SK-N-SH (cell line): ENCODE results near the gene ZDHHC21. TPM values are rescaled to one million over a fixed set of nuclear protein-coding genes. Genes with fewer than 3 reads are reported as not detected.

Source experiments
- CTCF ChIA-PET: fragments of 300-600, 350-600 bp; formaldehyde crosslinking; extraction: SDS; loops from one replicate; lab custom pipeline; 2021; lab: Yijun Ruan, JAX
- POLR2A ChIA-PET: fragments of 350-600 bp; sonication (Branson Sonifier 250); formaldehyde crosslinking; extraction: SDS; loops from one replicate; lab custom pipeline; 2020; ENCODE audit warnings: antibody characterized with exemption, inconsistent platforms; lab: Yijun Ruan, JAX
- DNase-seq: peaks from one replicate; pipeline ENCODE4 v3.0.0; 2012
- H2AFZ ChIP-seq: fragments of 200-600 bp; sonication (generic); 2 replicates; pipeline ENCODE4 v1.8.1; 2016; ENCODE audit warnings: antibody characterized with exemption, mild to moderate bottlenecking, low read depth
- H3F3A ChIP-seq: fragments of 200-600 bp; sonication (generic); replicated peaks from 2 replicates; pipeline ENCODE3; 2016; ENCODE audit warnings: antibody characterized with exemption, mild to moderate bottlenecking; ENCODE audit not compliant: insufficient read depth
- H3K27ac ChIP-seq, 2 experiments: fragments of 200-500 bp in 1 of 2; fragments of 200-600 bp in 1 of 2; sonication (Bioruptor generic) in 1 of 2; sonication (generic), shearing (Covaris generic) in 1 of 2; 2 replicates each; pipeline versions ENCODE4 v1.5.1 to v1.6.1; 2014 to 2016; ENCODE audit warnings: low read depth in 2 of 2, inconsistent platforms in 1 of 2, low read length in 1 of 2, mild to moderate bottlenecking in 1 of 2, mixed read lengths in 1 of 2
- H3K27me3 ChIP-seq: fragments of 200-600 bp; sonication (generic), shearing (Covaris generic); 2 replicates; pipeline ENCODE4 v1.6.1; 2016; ENCODE audit warnings: mixed run types; ENCODE audit not compliant: insufficient read depth
- H3K36me3 ChIP-seq, 2 experiments: fragments of 200-500 bp in 1 of 2; fragments of 200-600 bp in 1 of 2; sonication (Bioruptor generic) in 1 of 2; sonication (generic) in 1 of 2; replicated peaks in 1 of 2; 2 replicates each; pipeline versions ENCODE3 to v1.5.1; 2014 to 2016; ENCODE audit warnings: low read length in 1 of 2, mild to moderate bottlenecking in 1 of 2; ENCODE audit not compliant: insufficient read depth in 2 of 2, control insufficient read depth in 1 of 2
- H3K4me1 ChIP-seq, 2 experiments: fragments of 200-500 bp in 1 of 2; fragments of 200-600 bp in 1 of 2; sonication (Bioruptor generic) in 1 of 2; sonication (generic), shearing (Covaris generic) in 1 of 2; 2 replicates each; pipeline versions ENCODE4 v1.5.1 to v1.6.1; 2014 to 2016; ENCODE audit warnings: low read depth in 1 of 2, low read length in 1 of 2, mixed run types in 1 of 2; ENCODE audit not compliant: insufficient read depth in 2 of 2, control insufficient read depth in 1 of 2
- H3K4me2 ChIP-seq: fragments of 200-600 bp; sonication (generic), shearing (Covaris generic); 2 replicates; pipeline ENCODE4 v1.6.1; 2017; ENCODE audit warnings: mixed run types
- H3K4me3 ChIP-seq, 2 experiments: fragments of 200-500 bp in 1 of 2; fragments of 200-600 bp in 1 of 2; sonication (Bioruptor generic) in 1 of 2; sonication (generic), shearing (Covaris generic) in 1 of 2; 2 replicates each; pipeline versions ENCODE4 v1.5.1 to v1.8.1; 2014 to 2016; ENCODE audit warnings: low read depth in 2 of 2, inconsistent platforms in 1 of 2, low read length in 1 of 2, mild to moderate bottlenecking in 1 of 2, mixed read lengths in 1 of 2, moderate library complexity in 1 of 2
- H3K79me2 ChIP-seq: fragments of 200-600 bp; sonication (generic); 2 replicates; pipeline ENCODE4 v1.8.1; 2017; ENCODE audit warnings: mild to moderate bottlenecking; ENCODE audit not compliant: insufficient read depth
- H3K9ac ChIP-seq: fragments of 200-600 bp; sonication (generic); 2 replicates; pipeline ENCODE4 v1.6.1; 2017; ENCODE audit warnings: mixed run types
- H3K9me2 ChIP-seq: fragments of 200-600 bp; sonication (generic); 2 replicates; pipeline ENCODE4 v1.6.1; 2017; ENCODE audit warnings: mixed run types
- H3K9me3 ChIP-seq: fragments of 200-600 bp; sonication (generic); 2 replicates; pipeline ENCODE4 v1.6.1; 2017; ENCODE audit warnings: mixed run types, mild to moderate bottlenecking, moderate library complexity
- H4K20me1 ChIP-seq: fragments of 200-600 bp; sonication (generic); 2 replicates; pipeline ENCODE4 v1.6.1; 2017; ENCODE audit warnings: mild to moderate bottlenecking, mixed run types; ENCODE audit not compliant: insufficient read depth
- CHD2 ChIP-seq: fragments of 150-350 bp; IDR thresholded peaks from 2 replicates; pipeline ENCODE4 v1.6.1; 2018; ENCODE audit warnings: low read length; ENCODE audit not compliant: partially characterized antibody
- ELF1 ChIP-seq: IDR thresholded peaks from 2 replicates; pipeline ENCODE4 v1.4.0; 2012
- FOSL2 ChIP-seq: IDR thresholded peaks from 2 replicates; pipeline ENCODE4 v1.4.0; 2012; ENCODE audit warnings: low read depth, mild to moderate bottlenecking, moderate library complexity, borderline replicate concordance
- FOXJ3 ChIP-seq: sonication (generic); formaldehyde crosslinking; IDR thresholded peaks from 2 replicates; pipeline ENCODE4 v1.5.1; 2020; ENCODE audit warnings: mild to moderate bottlenecking, missing genetic modification reagents
- GATA2 ChIP-seq: sonication (generic); formaldehyde crosslinking; IDR thresholded peaks from 2 replicates; pipeline ENCODE4 v1.5.0; 2020; ENCODE audit warnings: mild to moderate bottlenecking, missing genetic modification reagents
- JUND ChIP-seq: IDR thresholded peaks from 2 replicates; pipeline ENCODE4 v1.4.0; 2012
- MEF2A ChIP-seq: IDR thresholded peaks from 2 replicates; pipeline ENCODE4 v1.4.0; 2012; ENCODE audit warnings: low read depth, borderline replicate concordance
- NFIC ChIP-seq: IDR thresholded peaks from 2 replicates; pipeline ENCODE4 v1.4.0; 2012; ENCODE audit warnings: borderline replicate concordance
- NRF1 ChIP-seq: IDR thresholded peaks from 2 replicates; pipeline ENCODE4 v1.6.1; 2012; ENCODE audit warnings: low read depth, mild to moderate bottlenecking, low read length
- POLR2AphosphoS5 ChIP-seq: IDR thresholded peaks from 2 replicates; pipeline ENCODE4 v1.6.1; 2012; ENCODE audit warnings: low read depth, low read length
- RAD21 ChIP-seq: IDR thresholded peaks from 2 replicates; pipeline ENCODE4 v1.6.1; 2012; ENCODE audit warnings: mild to moderate bottlenecking, low read length
- TCF12 ChIP-seq: IDR thresholded peaks from 2 replicates; pipeline ENCODE4 v1.4.0; 2012
- TEAD4 ChIP-seq: IDR thresholded peaks from 2 replicates; pipeline ENCODE4 v1.4.0; 2012; ENCODE audit warnings: mild to moderate bottlenecking, borderline replicate concordance; ENCODE audit not compliant: insufficient read depth
- WGBS: methylation state at CpG from one replicate; pipeline ENCODE4 v1.1.6; 2017; ENCODE audit warnings: low lambda C conversion rate; 5-methylcytosine and 5-hydroxymethylcytosine counted together
- polyA plus RNA-seq, 3 experiments: library from polyadenylated mRNA; depleted of rRNA; stranded (reverse); fragments of >200 nt; gene quantifications; 2 replicates each; pipeline ENCODE4 v1.2.3, GENCODE V29; 2012
- TF ChIP-seq, protein P1 (sequence below): IDR thresholded peaks from 2 replicates; pipeline ENCODE4; 2012
- TF ChIP-seq, protein P2 (sequence below): fragments of 200-600 bp; sonication (generic); IDR thresholded peaks from 2 replicates; pipeline ENCODE4 v1.6.1; 2017; ENCODE audit warnings: antibody characterized with exemption, mild to moderate bottlenecking, moderate library complexity
- TF ChIP-seq, protein P3 (sequence below): fragments of 150-350 bp; IDR thresholded peaks from 2 replicates; pipeline ENCODE4 v1.6.1; 2017; ENCODE audit warnings: antibody characterized with exemption, low read length, low read depth, borderline replicate concordance
- TF ChIP-seq, protein P4 (sequence below): IDR thresholded peaks from 2 replicates; pipeline ENCODE4 v1.6.1; 2012; ENCODE audit warnings: mild to moderate bottlenecking, low read depth, low read length, moderate library complexity
- TF ChIP-seq, protein P5 (sequence below): IDR thresholded peaks from 2 replicates; pipeline ENCODE4 v1.4.0; 2012; ENCODE audit warnings: low read depth, borderline replicate concordance

The ZDHHC21 gene
- polyA plus RNA-seq, 1 of the 3 experiments (the other 2 are of a cell fraction) = 2.9 TPM

DNA sequence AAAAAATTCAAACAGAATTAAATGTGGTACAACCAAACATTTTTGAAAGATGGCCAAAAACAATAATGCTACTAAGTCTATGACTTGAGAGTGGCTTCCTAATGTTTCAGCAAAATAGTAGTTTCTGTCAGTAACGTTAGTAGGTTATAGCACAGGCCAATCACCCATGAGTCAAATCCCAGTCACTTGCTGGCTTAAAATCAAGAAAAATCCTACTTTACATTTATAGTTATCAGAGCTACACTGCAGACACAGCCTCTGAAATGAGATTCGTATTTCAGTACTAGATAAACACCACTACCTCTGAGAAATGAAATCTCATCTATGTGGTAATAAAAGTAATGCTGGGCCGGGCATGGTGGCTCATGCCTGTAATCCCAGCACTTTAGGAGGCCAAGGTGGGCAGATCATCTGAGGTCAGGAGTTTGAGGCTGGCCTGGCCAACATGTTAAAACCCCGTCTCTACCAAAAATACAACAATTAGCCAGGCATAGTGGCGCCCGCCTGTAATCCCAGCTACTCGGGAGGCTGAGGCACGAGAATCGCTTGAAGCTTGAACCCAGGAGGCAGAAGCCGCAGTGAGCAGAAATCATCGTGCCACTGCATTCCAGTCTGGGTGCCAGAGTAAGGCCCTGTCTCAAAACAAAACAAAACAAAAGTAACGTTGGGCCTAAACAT is 6.1 kb downstream of the ZDHHC21 start:
- Histone ChIP-seq H3K36me3 (peaks cover 15 to 19% of the 10 kb centered on the region in 2 experiments), H3K4me1 (peaks cover 5 to 11% of the 10 kb centered on the region in 2 experiments; a peak in 2 of 4 replicates), H3K27ac (peak overlapping the region in 1 of 2 experiments; percentile 63; a peak in 2 of 4 replicates), H4K20me1 (peaks cover 6% of the 10 kb centered on the region; the same call in 1 of the 2 replicates), H3K27me3 (no peaks in the 10 kb centered on the region), H3K79me2 (peaks cover 20% of the 10 kb centered on the region), H3K9me2 (no peaks in the 10 kb centered on the region), H3K9me3 (no peaks in the 10 kb centered on the region), H3K4me3 (no peak overlapping the region; a peak in 1 of 4 replicates), H3F3A (peaks cover 23% of the 10 kb centered on the region), H2AFZ (no peak overlapping the region), H3K4me2 (0 out of 2 replicates have a peak overlapping the region, but pooled peaks have one; percentile 29), H3K9ac (no peak overlapping the region)
- ChIA-PET POLR2A (no interaction called here), CTCF (interaction anchor here (1.4 to 2.9 kb wide), 2 partner anchors 12 to 81 kb away, joined by 3 to 10 read pairs; no protein-coding TSS in a partner anchor)
- TF ChIP-seq, protein P1, sequence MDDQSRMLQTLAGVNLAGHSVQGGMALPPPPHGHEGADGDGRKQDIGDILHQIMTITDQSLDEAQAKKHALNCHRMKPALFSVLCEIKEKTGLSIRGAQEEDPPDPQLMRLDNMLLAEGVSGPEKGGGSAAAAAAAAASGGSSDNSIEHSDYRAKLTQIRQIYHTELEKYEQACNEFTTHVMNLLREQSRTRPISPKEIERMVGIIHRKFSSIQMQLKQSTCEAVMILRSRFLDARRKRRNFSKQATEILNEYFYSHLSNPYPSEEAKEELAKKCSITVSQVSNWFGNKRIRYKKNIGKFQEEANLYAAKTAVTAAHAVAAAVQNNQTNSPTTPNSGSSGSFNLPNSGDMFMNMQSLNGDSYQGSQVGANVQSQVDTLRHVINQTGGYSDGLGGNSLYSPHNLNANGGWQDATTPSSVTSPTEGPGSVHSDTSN = peak; percentile 70
- TF ChIP-seq MEF2A (no peak), RAD21 (no peak), NFIC (peak; percentile 79), FOSL2 (peak; percentile 68; the same call in 1 of the 2 replicates), TCF12 (peak; percentile 49; the same call in 1 of the 2 replicates), JUND (peak; percentile 43; the same call in 1 of the 2 replicates)
- DNase-seq = no peak
- 76% methylated on average over 12 of the region's 12 CpGs for WGBS

DNA sequence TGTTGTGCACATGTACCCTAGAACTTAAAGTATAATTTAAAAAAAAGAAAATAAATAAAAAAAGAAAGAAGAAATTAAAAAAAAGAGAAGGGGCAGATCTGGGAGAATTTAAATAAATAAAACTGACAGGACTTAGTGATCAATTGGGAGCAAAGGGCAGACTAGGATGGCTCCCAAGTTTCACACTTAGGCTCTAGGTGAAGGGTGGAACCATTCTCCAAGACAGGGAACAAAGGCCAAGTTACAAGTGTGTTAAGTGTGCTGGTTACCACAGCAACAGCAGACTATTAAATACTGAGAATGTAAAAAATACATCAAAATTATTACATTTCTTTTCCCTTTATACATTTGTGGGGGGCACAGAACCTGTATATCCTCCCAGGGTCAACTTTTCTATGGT is 7.1 kb downstream of the ZDHHC21 start:
- H3K4me3 ChIP-seq = no peak overlapping the region
- H3K27ac ChIP-seq = no peak overlapping the region
- ChIA-PET CTCF (interaction anchor here (1.4 to 2.9 kb wide), 2 partner anchors 11 to 82 kb away, joined by 3 to 10 read pairs; no protein-coding TSS in a partner anchor), POLR2A (no interaction called here)
- H3K79me2 ChIP-seq = peaks cover 13% of the 10 kb centered on the region; the same call in 1 of the 2 replicates
- H3K9me2 ChIP-seq = no peaks in the 10 kb centered on the region
- peaks cover 15 to 23% of the 10 kb centered on the region in 2 experiments for H3K36me3 ChIP-seq
- H3K9ac ChIP-seq = no peak overlapping the region
- H4K20me1 ChIP-seq = peaks cover 6% of the 10 kb centered on the region; the same call in 1 of the 2 replicates
- no peak overlapping the region for H3K4me2 ChIP-seq
- H3K4me1 ChIP-seq = peaks cover 0 to 9% of the 10 kb centered on the region in 2 experiments; a peak in 2 of 4 replicates
- H3K27me3 ChIP-seq = no peaks in the 10 kb centered on the region
- H2AFZ ChIP-seq = no peak overlapping the region
- H3F3A ChIP-seq = peaks cover 18% of the 10 kb centered on the region
- no peak for DNase-seq
- H3K9me3 ChIP-seq = no peaks in the 10 kb centered on the region
- no peak for TF ChIP-seq TEAD4
- no peak for TF ChIP-seq ELF1
- TF ChIP-seq POLR2AphosphoS5 = no peak
- TF ChIP-seq TCF12 = no peak
- TF ChIP-seq NRF1 = no peak
- TF ChIP-seq FOXJ3 (CRISPR knock-in tag) = no peak
- TF ChIP-seq CHD2 = no peak
- TF ChIP-seq, protein P2, sequence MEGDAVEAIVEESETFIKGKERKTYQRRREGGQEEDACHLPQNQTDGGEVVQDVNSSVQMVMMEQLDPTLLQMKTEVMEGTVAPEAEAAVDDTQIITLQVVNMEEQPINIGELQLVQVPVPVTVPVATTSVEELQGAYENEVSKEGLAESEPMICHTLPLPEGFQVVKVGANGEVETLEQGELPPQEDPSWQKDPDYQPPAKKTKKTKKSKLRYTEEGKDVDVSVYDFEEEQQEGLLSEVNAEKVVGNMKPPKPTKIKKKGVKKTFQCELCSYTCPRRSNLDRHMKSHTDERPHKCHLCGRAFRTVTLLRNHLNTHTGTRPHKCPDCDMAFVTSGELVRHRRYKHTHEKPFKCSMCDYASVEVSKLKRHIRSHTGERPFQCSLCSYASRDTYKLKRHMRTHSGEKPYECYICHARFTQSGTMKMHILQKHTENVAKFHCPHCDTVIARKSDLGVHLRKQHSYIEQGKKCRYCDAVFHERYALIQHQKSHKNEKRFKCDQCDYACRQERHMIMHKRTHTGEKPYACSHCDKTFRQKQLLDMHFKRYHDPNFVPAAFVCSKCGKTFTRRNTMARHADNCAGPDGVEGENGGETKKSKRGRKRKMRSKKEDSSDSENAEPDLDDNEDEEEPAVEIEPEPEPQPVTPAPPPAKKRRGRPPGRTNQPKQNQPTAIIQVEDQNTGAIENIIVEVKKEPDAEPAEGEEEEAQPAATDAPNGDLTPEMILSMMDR = no peak
- TF ChIP-seq, protein P3, sequence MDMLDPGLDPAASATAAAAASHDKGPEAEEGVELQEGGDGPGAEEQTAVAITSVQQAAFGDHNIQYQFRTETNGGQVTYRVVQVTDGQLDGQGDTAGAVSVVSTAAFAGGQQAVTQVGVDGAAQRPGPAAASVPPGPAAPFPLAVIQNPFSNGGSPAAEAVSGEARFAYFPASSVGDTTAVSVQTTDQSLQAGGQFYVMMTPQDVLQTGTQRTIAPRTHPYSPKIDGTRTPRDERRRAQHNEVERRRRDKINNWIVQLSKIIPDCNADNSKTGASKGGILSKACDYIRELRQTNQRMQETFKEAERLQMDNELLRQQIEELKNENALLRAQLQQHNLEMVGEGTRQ = no peak
- TF ChIP-seq, protein P4, sequence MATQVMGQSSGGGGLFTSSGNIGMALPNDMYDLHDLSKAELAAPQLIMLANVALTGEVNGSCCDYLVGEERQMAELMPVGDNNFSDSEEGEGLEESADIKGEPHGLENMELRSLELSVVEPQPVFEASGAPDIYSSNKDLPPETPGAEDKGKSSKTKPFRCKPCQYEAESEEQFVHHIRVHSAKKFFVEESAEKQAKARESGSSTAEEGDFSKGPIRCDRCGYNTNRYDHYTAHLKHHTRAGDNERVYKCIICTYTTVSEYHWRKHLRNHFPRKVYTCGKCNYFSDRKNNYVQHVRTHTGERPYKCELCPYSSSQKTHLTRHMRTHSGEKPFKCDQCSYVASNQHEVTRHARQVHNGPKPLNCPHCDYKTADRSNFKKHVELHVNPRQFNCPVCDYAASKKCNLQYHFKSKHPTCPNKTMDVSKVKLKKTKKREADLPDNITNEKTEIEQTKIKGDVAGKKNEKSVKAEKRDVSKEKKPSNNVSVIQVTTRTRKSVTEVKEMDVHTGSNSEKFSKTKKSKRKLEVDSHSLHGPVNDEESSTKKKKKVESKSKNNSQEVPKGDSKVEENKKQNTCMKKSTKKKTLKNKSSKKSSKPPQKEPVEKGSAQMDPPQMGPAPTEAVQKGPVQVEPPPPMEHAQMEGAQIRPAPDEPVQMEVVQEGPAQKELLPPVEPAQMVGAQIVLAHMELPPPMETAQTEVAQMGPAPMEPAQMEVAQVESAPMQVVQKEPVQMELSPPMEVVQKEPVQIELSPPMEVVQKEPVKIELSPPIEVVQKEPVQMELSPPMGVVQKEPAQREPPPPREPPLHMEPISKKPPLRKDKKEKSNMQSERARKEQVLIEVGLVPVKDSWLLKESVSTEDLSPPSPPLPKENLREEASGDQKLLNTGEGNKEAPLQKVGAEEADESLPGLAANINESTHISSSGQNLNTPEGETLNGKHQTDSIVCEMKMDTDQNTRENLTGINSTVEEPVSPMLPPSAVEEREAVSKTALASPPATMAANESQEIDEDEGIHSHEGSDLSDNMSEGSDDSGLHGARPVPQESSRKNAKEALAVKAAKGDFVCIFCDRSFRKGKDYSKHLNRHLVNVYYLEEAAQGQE = no peak
- TF ChIP-seq RAD21 = no peak
- TF ChIP-seq GATA2 (CRISPR knock-in tag) = no peak
- TF ChIP-seq, protein P5, sequence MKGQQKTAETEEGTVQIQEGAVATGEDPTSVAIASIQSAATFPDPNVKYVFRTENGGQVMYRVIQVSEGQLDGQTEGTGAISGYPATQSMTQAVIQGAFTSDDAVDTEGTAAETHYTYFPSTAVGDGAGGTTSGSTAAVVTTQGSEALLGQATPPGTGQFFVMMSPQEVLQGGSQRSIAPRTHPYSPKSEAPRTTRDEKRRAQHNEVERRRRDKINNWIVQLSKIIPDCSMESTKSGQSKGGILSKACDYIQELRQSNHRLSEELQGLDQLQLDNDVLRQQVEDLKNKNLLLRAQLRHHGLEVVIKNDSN = no peak
